Measurements from ENCODE around the gene ORM1. TPM values are rescaled to one million over a fixed set of nuclear protein-coding genes. Genes with fewer than 3 reads are reported as not detected.

Gene ORM1
- total RNA-seq, 1 experiment from 2014 or later: 4.4 TPM

GRCh38 chr9:114355821-114356220 lies 32.9 kb downstream of the ORM1 start:
- TF ChIP-seq CTCF (conservative IDR thresholded peaks at IDR 0.05): no peak
- peaks cover 33 to 59% (median 55%) of the 10 kb centered on the region in 3 experiments for H3K36me3 Mint-ChIP-seq (ENCODE audit: insufficient read depth in 1 of 3, low read depth in 3 of 3)
- no peak for DNase-seq

More at GRCh38 chr9:114355821-114356220, 32.9 kb downstream of the ORM1 start:
- peaks cover 2% of the 10 kb centered on the region for H4K20me1 ChIP-seq (ENCODE audit: control insufficient read depth, insufficient read depth, insufficient read length)
- H4K91ac ChIP-seq (ENCODE audit: insufficient read length, low read depth, low read length): no peak overlapping the region
- no peak overlapping the region for H3K27ac ChIP-seq (ENCODE audit: insufficient read length, low read depth, low read length)
- no peak overlapping the region for H3K23ac ChIP-seq (ENCODE audit: insufficient read length, low read depth, low read length)
- H2AK5ac ChIP-seq (ENCODE audit: insufficient read length, low read length): no peak overlapping the region
- H3K56ac ChIP-seq (ENCODE audit: insufficient read length, low read depth, low read length): no peak overlapping the region
- Mint-ChIP-seq H3K4me1 (no peaks in the 10 kb centered on the region), H3K9me3 (no peaks in the 10 kb centered on the region), H3K27me3 (ENCODE audit: low read depth) (no peaks in the 10 kb centered on the region), H3K27ac (no peak overlapping the region), H3K4me3 (no peak overlapping the region)
- H3K27me3 ChIP-seq (ENCODE audit: insufficient read depth, low read length): no peaks in the 10 kb centered on the region
- no peak overlapping the region for H2BK20ac ChIP-seq (ENCODE audit: low read depth, low read length, poor library complexity, severe bottlenecking)
- WGBS (ENCODE audit: extremely low coverage, insufficient read length, low lambda C conversion rate): no CpG with 5 or more reads among the region's 6 CpGs
- no peak overlapping the region for H3T11ph ChIP-seq (ENCODE audit: low read length)
- no peak overlapping the region for H3K9ac ChIP-seq (ENCODE audit: extremely low read depth, insufficient read length, low read length)
- H2BK5ac ChIP-seq (ENCODE audit: insufficient read length, low read length): no peak overlapping the region
- no peak overlapping the region for H3K4ac ChIP-seq (ENCODE audit: low read depth, low read length)
- H3K79me1 ChIP-seq (ENCODE audit: insufficient read depth, low read depth, low read length, poor library complexity, severe bottlenecking): no peaks in the 10 kb centered on the region
- H4K5ac ChIP-seq (ENCODE audit: insufficient read length, low read depth, low read length): no peak overlapping the region
- no peak overlapping the region for H3K18ac ChIP-seq (ENCODE audit: insufficient read length, low read depth, low read length)
- no peaks in the 10 kb centered on the region for H3K9me3 ChIP-seq (ENCODE audit: control insufficient read depth, low read depth, low read length)
- no peak overlapping the region for H4K8ac ChIP-seq (replicated peaks; ENCODE audit: insufficient read length, low read depth, low read length)
- H3K79me2 ChIP-seq (ENCODE audit: insufficient read depth, low read length): no peaks in the 10 kb centered on the region
- no peaks in the 10 kb centered on the region for H3K23me2 ChIP-seq (ENCODE audit: insufficient read length, low read depth, low read length, poor library complexity, severe bottlenecking)
- H2BK15ac ChIP-seq (ENCODE audit: low read depth, low read length): no peak overlapping the region
- no peak overlapping the region for H3K4me2 ChIP-seq (ENCODE audit: insufficient read depth, insufficient read length, low read length)
- no peak overlapping the region for H3K14ac ChIP-seq (ENCODE audit: insufficient read depth, low read length)
- H2BK12ac ChIP-seq (ENCODE audit: insufficient read length, low read depth, low read length): no peak overlapping the region
- H2AFZ ChIP-seq (ENCODE audit: low read length): no peak overlapping the region
- H3K4me1 ChIP-seq (ENCODE audit: insufficient read depth, low read length): no peaks in the 10 kb centered on the region
- no peak overlapping the region for H2BK120ac ChIP-seq (ENCODE audit: low read depth, low read length, poor library complexity, severe bottlenecking)
